Activated CD8-positive, alpha-beta memory T cell treated with anti-CD3 and anti-CD28 coated beads, Interleukin-2, amount 50 U/mL, for 4 hours (primary cell): Measurements from ENCODE around the gene NUDT21.

ENCODE experiments used
- DNase-seq: peaks from one replicate; pipeline ENCODE4 v3.0.0-alpha.2; 2020

NUDT21 gene

GRCh38 chr16:56460101-56460500, 9.0 kb upstream of the NUDT21 start:
- DNase-seq: no peak

- DNase-seq: no peak
Observed at GRCh38 chr16:56457927-56458470, 6.9 kb upstream of the NUDT21 start.

- no peak for DNase-seq
Observed at GRCh38 chr16:56451753-56452689, 889 bp upstream of the NUDT21 start.

GRCh38 chr16:56450275-56450985, 702 bp downstream of the NUDT21 start:
- no peak for DNase-seq

- no peak for DNase-seq
Observed at GRCh38 chr16:56448005-56448404, 3.1 kb downstream of the NUDT21 start.

GRCh38 chr16:56447286-56447685, 3.8 kb downstream of the NUDT21 start:
- DNase-seq: no peak

GRCh38 chr16:56438038-56438437, 13.1 kb downstream of the NUDT21 start:
- no peak for DNase-seq

GRCh38 chr16:56436258-56436657, 14.9 kb downstream of the NUDT21 start:
- no peak for DNase-seq

- no peak for DNase-seq
Observed at GRCh38 chr16:56428091-56428490, 23.0 kb downstream of the NUDT21 start.

GRCh38 chr16:56426585-56426984, 24.5 kb downstream of the NUDT21 start:
- DNase-seq: no peak

GRCh38 chr16:56425439-56425832, 25.7 kb downstream of the NUDT21 start, which contains the start of gene AMFR:
AMFR (minus strand) TSS chr16:56425545; CDS start chr16:56425327, 218 bp downstream.
- DNase-seq: peak; percentile 69

- DNase-seq: peak; percentile 56
Observed at GRCh38 chr16:56424791-56425438, 26.2 kb downstream of the NUDT21 start.

- no peak for DNase-seq
Observed at GRCh38 chr16:56424404-56424764, 26.7 kb downstream of the NUDT21 start.

GRCh38 chr16:56423584-56424403, 27.3 kb downstream of the NUDT21 start:
- no peak for DNase-seq

- no peak for DNase-seq
Observed at GRCh38 chr16:56422896-56423441, 28.2 kb downstream of the NUDT21 start.

GRCh38 chr16:56421976-56422669, 29.0 kb downstream of the NUDT21 start:
- no peak for DNase-seq

GRCh38 chr16:56421313-56421712, 29.8 kb downstream of the NUDT21 start:
- no peak for DNase-seq

- no peak for DNase-seq
Observed at GRCh38 chr16:56420613-56421012, 30.5 kb downstream of the NUDT21 start.

GRCh38 chr16:56419740-56420548, 31.2 kb downstream of the NUDT21 start:
- no peak for DNase-seq

GRCh38 chr16:56417138-56417537, 34.0 kb downstream of the NUDT21 start:
- DNase-seq: no peak
